NCI-H69 (cell line): Measurements from ENCODE around the gene AICDA.

Source experiments
- DNase-seq: peaks from one replicate; lab custom pipeline; 2025; lab: John Stamatoyannopoulos, UW

Gene AICDA

GRCh38 chr12:8554451-8555195 lies 58.0 kb downstream of the AICDA start:
- no peak for DNase-seq

GRCh38 chr12:8553088-8553627 lies 59.5 kb downstream of the AICDA start:
- no peak for DNase-seq
